ENCODE results near the gene BPIFB3.

- TF ChIP-seq CTCF (IDR thresholded peaks at IDR 0.05) (no peak), POLR2A (IDR thresholded peaks at IDR 0.05) (no peak)
Observed at GRCh38 chr20:33034115-33034514, 19.6 kb upstream of the BPIFB3 start.
